NB4 (cell line): Measurements from ENCODE around the gene MYB.

Experiments used
- CTCF ChIP-seq: IDR thresholded peaks from one replicate; pipeline ENCODE4 v1.5.1; 2012; ENCODE audit warnings: low read depth, low read length
- POLR2A ChIP-seq: IDR thresholded peaks from 2 replicates; pipeline ENCODE4 v1.6.1; 2011; ENCODE audit warnings: mild to moderate bottlenecking; ENCODE audit not compliant: insufficient read length; ENCODE audit errors: extremely low read depth

GRCh38 chr6:135226537-135226936, 45.4 kb downstream of the MYB start:
- TF ChIP-seq CTCF (no peak), POLR2A (no peak)
